GM19239 (cell line): ENCODE data around the gene SPEM2.

Source experiments
- DNase-seq: peaks from one replicate; pipeline ENCODE4 v3.0.0; 2011; ENCODE audit warnings: low spot score; ENCODE audit not compliant: insufficient read length
- FAIRE-seq: peaks from 2 replicates; lab custom pipeline; 2011; peaks lifted over from hg19 to GRCh38; lab: Jason Lieb, UNC

The SPEM2 gene

GRCh38 chr17:7418472-7419152 is 6.8 kb upstream of the SPEM2 start:
- DNase-seq, result no peak
- FAIRE-seq, result no peak

- DNase-seq, result no peak
Observed at GRCh38 chr17:7419819-7420610, 5.4 kb upstream of the SPEM2 start, which contains the start of gene SPEM1. TSS of gene SPEM1 (plus strand) at chr17:7420324. CDS start at chr17:7420385, 61 bp downstream.

GRCh38 chr17:7421186-7421585 is 4.2 kb upstream of the SPEM2 start:
- DNase-seq (no peak), FAIRE-seq (no peak)

More at GRCh38 chr17:7419819-7420610, 5.4 kb upstream of the SPEM2 start, which contains the start of gene SPEM1:
- FAIRE-seq, result no peak

- DNase-seq, result no peak
- FAIRE-seq, result no peak
Observed at GRCh38 chr17:7423679-7424078, 1.7 kb upstream of the SPEM2 start.

- DNase-seq (no peak), FAIRE-seq (no peak)
Observed at GRCh38 chr17:7425756-7426155, 340 bp downstream of the SPEM2 start.

- DNase-seq (no peak), FAIRE-seq (no peak)
Observed at GRCh38 chr17:7426203-7426863, 917 bp downstream of the SPEM2 start.

GRCh38 chr17:7426896-7427489 is 1.6 kb downstream of the SPEM2 start:
- DNase-seq (no peak), FAIRE-seq (no peak)

- no peak for FAIRE-seq
- DNase-seq, result no peak
Observed at GRCh38 chr17:7427549-7427948, 2.1 kb downstream of the SPEM2 start.

GRCh38 chr17:7428557-7428956 is 3.1 kb downstream of the SPEM2 start, which contains the start of gene SPEM3:
TSS of gene SPEM3 (plus strand) at chr17:7428857. CDS start at chr17:7428903, 46 bp downstream.
- DNase-seq (no peak), FAIRE-seq (no peak)

GRCh38 chr17:7429722-7430121 is 4.3 kb downstream of the SPEM2 start:
- DNase-seq (no peak), FAIRE-seq (no peak)

- FAIRE-seq (no peak), DNase-seq (no peak)
Observed at GRCh38 chr17:7431231-7431630, 5.8 kb downstream of the SPEM2 start.

- DNase-seq (no peak), FAIRE-seq (no peak)
Observed at GRCh38 chr17:7432296-7432695, 6.9 kb downstream of the SPEM2 start.

GRCh38 chr17:7435676-7436555 is 10.5 kb downstream of the SPEM2 start:
- DNase-seq (no peak), FAIRE-seq (no peak)

- FAIRE-seq (no peak), DNase-seq (no peak)
Observed at GRCh38 chr17:7436556-7437368, 11.3 kb downstream of the SPEM2 start.

- FAIRE-seq (no peak), DNase-seq (no peak)
Observed at GRCh38 chr17:7437369-7437863, 12.0 kb downstream of the SPEM2 start.

- DNase-seq, result no peak
- no peak for FAIRE-seq
Observed at GRCh38 chr17:7437950-7438614, 12.7 kb downstream of the SPEM2 start.

GRCh38 chr17:7438656-7439460 is 13.4 kb downstream of the SPEM2 start:
- FAIRE-seq (no peak), DNase-seq (no peak)
